Thyroid gland (tissue), 4 donors: ENCODE results near the gene DLG2. TPM values are rescaled to one million over a fixed set of nuclear protein-coding genes. Genes with fewer than 3 reads are reported as not detected.

Experiments
- DNase-seq, 2 donors: peaks; one replicate each; pipeline ENCODE4 v3.0.0-alpha.2; 2019
- H3K27ac ChIP-seq, 3 donors: fragments of 200-600 bp; sonication (generic); 1 replicate in 2 of 3; 2 replicates in 1 of 3; pipeline ENCODE4 v1.5.1; 2016 to 2019; ENCODE audit warnings: mild to moderate bottlenecking in 1 of 3, moderate library complexity in 1 of 3
- H3K27me3 ChIP-seq: fragments of 200-600 bp; sonication (generic); one replicate; pipeline ENCODE4 v1.5.1; 2019
- H3K36me3 ChIP-seq, 2 donors: fragments of 200-600 bp; sonication (generic); one replicate each; pipeline ENCODE4 v1.5.1; 2016 to 2019
- H3K4me1 ChIP-seq, 2 donors: fragments of 200-600 bp; sonication (generic); one replicate each; pipeline ENCODE4 v1.5.1; 2017 to 2019
- H3K4me3 ChIP-seq, 3 donors: fragments of 200-600 bp; sonication (generic); replicated peaks in 1 of 3; 1 replicate in 2 of 3; 2 replicates in 1 of 3; pipeline ENCODE4 v1.5.1; 2016; ENCODE audit warnings: mild to moderate bottlenecking in 1 of 3
- H3K9me3 ChIP-seq: fragments of 200-600 bp; sonication (generic); one replicate; pipeline ENCODE4 v1.5.1; 2017
- CTCF ChIP-seq, 6 experiments: fragments of 200-600 bp in 3 of 6; fragments of 450-650 bp in 3 of 6; sonication (generic) in 3 of 6; IDR thresholded peaks; one replicate each; pipeline ENCODE4 v1.5.1; 2016 to 2019; ENCODE audit warnings: antibody characterized with exemption in 6 of 6, mild to moderate bottlenecking in 2 of 6, inconsistent platforms in 1 of 6, moderate library complexity in 1 of 6
- POLR2A ChIP-seq, 2 donors: fragments of 450-650 bp; IDR thresholded peaks; one replicate each; pipeline ENCODE4 v1.6.1; 2017; ENCODE audit warnings: antibody characterized with exemption in 2 of 2, mild to moderate bottlenecking in 2 of 2, moderate library complexity in 1 of 2
- WGBS, 2 donors: methylation state at CpG; one replicate each; pipeline ENCODE4 v1.1.5; 2017; 5-methylcytosine and 5-hydroxymethylcytosine counted together
- intact Hi-C: fragments of 100-400 bp; cut with DNase I; formaldehyde crosslinking; loops from one replicate; pipeline ENCODE4 v1.15.1; 2023
- total RNA-seq, 4 donors: library from RNA; depleted of rRNA; stranded (reverse); fragments of >200 nt; gene quantifications; one replicate each; pipeline ENCODE4 v1.2.3, GENCODE V29; 2016

The DLG2 gene
- total RNA-seq, 4 donors from 2014 or later = 29.4 to 79.4 (median 42.4) TPM

- no peak overlapping the region for H3K4me3 ChIP-seq
- DNase-seq = no peak
- no peaks in the 10 kb centered on the region for H3K9me3 ChIP-seq
- TF ChIP-seq CTCF (IDR thresholded peaks at IDR 0.05) = no peak
- no peak for TF ChIP-seq POLR2A (IDR thresholded peaks at IDR 0.05)
- 40 to 44% methylated on average over 5 of the region's 5 CpGs for WGBS, 2 donors
- no peaks in the 10 kb centered on the region for H3K27me3 ChIP-seq
- intact Hi-C loops = no loop called here
- H3K36me3 ChIP-seq = no peaks in the 10 kb centered on the region
- H3K4me1 ChIP-seq = peaks cover 4 to 20% of the 10 kb centered on the region in 2 donors
- H3K27ac ChIP-seq = peak overlapping the region; percentile 11 to 62 (median 29)
Measured at GRCh38 chr11:83540112-83540675, 2086.9 kb downstream of the DLG2 start.

- DNase-seq = no peak
- Histone ChIP-seq H3K36me3 (no peaks in the 10 kb centered on the region), H3K27me3 (no peaks in the 10 kb centered on the region), H3K27ac (no peak overlapping the region), H3K4me3 (no peak overlapping the region), H3K9me3 (no peaks in the 10 kb centered on the region), H3K4me1 (peaks cover 4 to 14% of the 10 kb centered on the region in 2 donors)
- TF ChIP-seq CTCF (IDR thresholded peaks at IDR 0.05) (no peak), POLR2A (IDR thresholded peaks at IDR 0.05) (no peak)
- WGBS, 2 donors = 84 to 91% methylated on average over 1 of the region's 1 CpG
- intact Hi-C loops = no loop called here
Measured at GRCh38 chr11:83538286-83538685, 2088.9 kb downstream of the DLG2 start.

- TF ChIP-seq CTCF (IDR thresholded peaks at IDR 0.05) (no peak), POLR2A (IDR thresholded peaks at IDR 0.05) (no peak)
- intact Hi-C loops = no loop called here
- Histone ChIP-seq H3K4me1 (peaks cover 8 to 17% of the 10 kb centered on the region in 2 donors), H3K27ac (no peak overlapping the region), H3K36me3 (no peaks in the 10 kb centered on the region), H3K9me3 (no peaks in the 10 kb centered on the region), H3K27me3 (no peaks in the 10 kb centered on the region), H3K4me3 (no peak overlapping the region)
- DNase-seq = no peak
- 86 to 87% methylated on average over 5 of the region's 5 CpGs for WGBS, 2 donors
Measured at GRCh38 chr11:83537131-83537610, 2090.0 kb downstream of the DLG2 start.

GRCh38 chr11:83533166-83533565, 2094.0 kb downstream of the DLG2 start:
- no peak for TF ChIP-seq CTCF (IDR thresholded peaks at IDR 0.05)
- H3K27ac ChIP-seq = peak overlapping the region in 1 of 3 donors; percentile 25
- H3K27me3 ChIP-seq = no peaks in the 10 kb centered on the region
- H3K4me1 ChIP-seq = peaks cover 3 to 8% of the 10 kb centered on the region in 2 donors
- H3K36me3 ChIP-seq = no peaks in the 10 kb centered on the region
- no peak overlapping the region for H3K4me3 ChIP-seq
- H3K9me3 ChIP-seq = no peaks in the 10 kb centered on the region
- no peak for DNase-seq
- intact Hi-C loops = no loop called here

GRCh38 chr11:83528877-83529276, 2098.3 kb downstream of the DLG2 start:
- TF ChIP-seq POLR2A (IDR thresholded peaks at IDR 0.05) (no peak), CTCF (IDR thresholded peaks at IDR 0.05) (no peak)
- 70 to 74% methylated on average over 1 of the region's 1 CpG for WGBS, 2 donors
- H3K4me3 ChIP-seq = no peak overlapping the region
- H3K9me3 ChIP-seq = no peaks in the 10 kb centered on the region
- H3K4me1 ChIP-seq = peaks cover 8 to 12% of the 10 kb centered on the region in 2 donors
- no peaks in the 10 kb centered on the region for H3K27me3 ChIP-seq
- intact Hi-C loops = no loop called here
- DNase-seq = no peak
- H3K36me3 ChIP-seq = no peaks in the 10 kb centered on the region
- no peak overlapping the region for H3K27ac ChIP-seq
